UCSD-AML1 (cell line): ENCODE data around the gene EDEM3.
"Not testable (repeated sequence)": the region's sequence is repeated elsewhere in the genome, so short reads cannot be mapped to it uniquely, and the experiment has no call there.

Experiments used
- DNase-seq: peaks from one replicate; lab custom pipeline; 2025; ENCODE audit not compliant: unreplicated experiment; lab: John Stamatoyannopoulos, UW

Gene EDEM3

GRCh38 chr1:184769241-184769640 is 14.6 kb upstream of the EDEM3 start:
- no peak for DNase-seq

- DNase-seq = no peak
These were observed 13.8 kb upstream of the EDEM3 start for GRCh38 chr1:184768467-184768866.

GRCh38 chr1:184767591-184767990 is 12.9 kb upstream of the EDEM3 start:
- no peak for DNase-seq

GRCh38 chr1:184764483-184764882 is 9.8 kb upstream of the EDEM3 start:
- no peak for DNase-seq

GRCh38 chr1:184763520-184763919 is 8.9 kb upstream of the EDEM3 start:
- DNase-seq = not testable (repeated sequence)

GRCh38 chr1:184761969-184762485 is 7.4 kb upstream of the EDEM3 start:
- DNase-seq = no peak

GRCh38 chr1:184759651-184760050 is 5.0 kb upstream of the EDEM3 start:
- no peak for DNase-seq

GRCh38 chr1:184759112-184759511 is 4.5 kb upstream of the EDEM3 start:
- DNase-seq = no peak

- DNase-seq = no peak
These were observed 3.2 kb upstream of the EDEM3 start for GRCh38 chr1:184757891-184758290.

GRCh38 chr1:184757406-184757805 is 2.7 kb upstream of the EDEM3 start:
- DNase-seq = no peak

GRCh38 chr1:184755226-184756065 is 788 bp upstream of the EDEM3 start:
- DNase-seq = no peak

- peak; percentile 73 for DNase-seq
These were observed 816 bp downstream of the EDEM3 start for GRCh38 chr1:184753608-184754475.

GRCh38 chr1:184753117-184753516 is 1.5 kb downstream of the EDEM3 start:
- no peak for DNase-seq

GRCh38 chr1:184752656-184753055 is 2.0 kb downstream of the EDEM3 start:
- DNase-seq = peak; percentile 15

- DNase-seq = no peak
These were observed 5.9 kb downstream of the EDEM3 start for GRCh38 chr1:184748740-184749139.

- no peak for DNase-seq
These were observed 7.3 kb downstream of the EDEM3 start for GRCh38 chr1:184747089-184747955.

- no peak for DNase-seq
These were observed 8.6 kb downstream of the EDEM3 start for GRCh38 chr1:184745929-184746638.

- no peak for DNase-seq
These were observed 9.5 kb downstream of the EDEM3 start for GRCh38 chr1:184745110-184745509.

GRCh38 chr1:184743062-184743756 is 11.4 kb downstream of the EDEM3 start:
- DNase-seq = no peak

- no peak for DNase-seq
These were observed 14.3 kb downstream of the EDEM3 start for GRCh38 chr1:184740344-184740743.
